Kidney (tissue), 14 donors: ENCODE measurements around the gene XRRA1. TPM values are rescaled to one million over a fixed set of nuclear protein-coding genes. Genes with fewer than 3 reads are reported as not detected.

Experiments
- DNase-seq, 5 donors: peaks; one replicate each; pipeline ENCODE4 v3.0.0-alpha.2; 2013 to 2020
- FAIRE-seq: peaks from 2 replicates; lab custom pipeline; 2012; peaks lifted over from hg19 to GRCh38; lab: Jason Lieb, UNC
- H3K27ac ChIP-seq, 2 donors: one replicate each; pipeline ENCODE4 v1.7.0; 2013; ENCODE audit warnings: low read depth in 2 of 2, low read length in 2 of 2, inconsistent platforms in 1 of 2
- H3K27me3 ChIP-seq: one replicate; pipeline ENCODE4 v1.7.1; 2013; ENCODE audit warnings: low read length, inconsistent platforms; ENCODE audit not compliant: control insufficient read depth, insufficient read depth
- H3K36me3 ChIP-seq, 3 donors: one replicate each; pipeline versions ENCODE4 v1.7.0 to v1.7.1; 2013; ENCODE audit warnings: low read length in 3 of 3, control low read depth in 1 of 3, inconsistent platforms in 1 of 3; ENCODE audit not compliant: insufficient read depth in 3 of 3, control insufficient read depth in 2 of 3
- H3K4me1 ChIP-seq, 3 donors: one replicate each; pipeline versions ENCODE4 v1.7.0 to v1.7.1; 2013; ENCODE audit warnings: low read length in 3 of 3, inconsistent platforms in 1 of 3, low read depth in 1 of 3; ENCODE audit not compliant: control insufficient read depth in 2 of 3, insufficient read depth in 2 of 3
- H3K4me3 ChIP-seq, 3 donors: one replicate each; pipeline versions ENCODE4 v1.7.0 to v1.8.1; 2013; ENCODE audit warnings: low read length in 3 of 3, control low read depth in 1 of 3, inconsistent platforms in 1 of 3
- H3K9ac ChIP-seq, 3 donors: one replicate each; pipeline versions ENCODE4 v1.7.0 to v1.7.1; 2013; ENCODE audit warnings: low read length in 3 of 3, control low read depth in 1 of 3, inconsistent platforms in 1 of 3
- H3K9me3 ChIP-seq, 3 donors: one replicate each; pipeline versions ENCODE4 v1.7.0 to v1.7.1; 2013; ENCODE audit warnings: low read length in 3 of 3, control low read depth in 1 of 3, inconsistent platforms in 1 of 3; ENCODE audit not compliant: control insufficient read depth in 2 of 3, insufficient read depth in 1 of 3
- CTCF ChIP-seq: IDR thresholded peaks from 3 replicates; pipeline ENCODE4 v1.5.1; 2012; ENCODE audit warnings: mild to moderate bottlenecking, moderate library complexity, borderline replicate concordance; ENCODE audit not compliant: insufficient read depth; ENCODE audit errors: extremely low read depth
- intact Hi-C: fragments of 100-400 bp; cut with DNase I; formaldehyde crosslinking; loops from one replicate; pipeline ENCODE4 v1.11.1; 2022
- polyA plus RNA-seq: library from polyadenylated mRNA; stranded (reverse); fragments of 350-450 nt; fragmentation: Illumina TruSeq; extraction: RNeasy Lipid Tissue Mini Kit (QIAGEN cat#74804); gene quantifications from one replicate; pipeline ENCODE4 v1.2.3, GENCODE V29; 2014; ENCODE audit warnings: low read depth, low replicate concordance; ENCODE audit not compliant: insufficient read depth
- total RNA-seq: library from RNA; stranded (reverse); fragmentation: NEBNext Ultra II Directional; extraction: Animal tissue kit (Norgen Biotek cat#: 25700); gene quantifications from one replicate; pipeline ENCODE4 v1.2.1, GENCODE V29; 2021
- donor health status: control.
- donor health status: control.
- donor health status: control.
- donor health status: control.
- donor health status: control.
- donor health status: DM: yes; HTN: yes; CAD: no.
- donor health status: Normal renal cell carcinoma (clear cell type).

Gene XRRA1
- total and polyA plus RNA-seq, 2 donors from 2014 or later = 2.6 to 14.6 TPM

GRCh38 chr11:74936976-74937375 lies 11.9 kb downstream of the XRRA1 start:
- no peak for TF ChIP-seq CTCF
- Histone ChIP-seq H3K36me3 (peaks cover 10 to 42% (median 40%) of the 10 kb centered on the region in 3 donors), H3K4me3 (no peak overlapping the region), H3K9ac (no peak overlapping the region), H3K27me3 (no peaks in the 10 kb centered on the region), H3K4me1 (no peaks in the 10 kb centered on the region), H3K9me3 (no peaks in the 10 kb centered on the region), H3K27ac (no peak overlapping the region)
- FAIRE-seq (no peak), DNase-seq (no peak)
- intact Hi-C loops = no loop called here

GRCh38 chr11:74936087-74936486 lies 12.8 kb downstream of the XRRA1 start:
- Histone ChIP-seq H3K27me3 (no peaks in the 10 kb centered on the region), H3K9me3 (no peaks in the 10 kb centered on the region), H3K9ac (no peak overlapping the region), H3K4me1 (no peaks in the 10 kb centered on the region), H3K36me3 (peaks cover 10 to 40% (median 40%) of the 10 kb centered on the region in 3 donors), H3K27ac (no peak overlapping the region), H3K4me3 (no peak overlapping the region)
- no peak for FAIRE-seq
- DNase-seq = no peak
- TF ChIP-seq CTCF = no peak
- intact Hi-C loops = no loop called here

- no peaks in the 10 kb centered on the region for H3K4me1 ChIP-seq
- DNase-seq (no peak), FAIRE-seq (no peak)
- peaks cover 10 to 37% (median 35%) of the 10 kb centered on the region in 3 donors for H3K36me3 ChIP-seq
- no peak overlapping the region for H3K27ac ChIP-seq
- no peak overlapping the region for H3K9ac ChIP-seq
- no peaks in the 10 kb centered on the region for H3K9me3 ChIP-seq
- no peak for TF ChIP-seq CTCF
- intact Hi-C loops = no loop called here
- no peak overlapping the region for H3K4me3 ChIP-seq
- H3K27me3 ChIP-seq = no peaks in the 10 kb centered on the region
Observed at GRCh38 chr11:74935285-74935684, 13.6 kb downstream of the XRRA1 start.

- Histone ChIP-seq H3K27me3 (no peaks in the 10 kb centered on the region), H3K4me1 (no peaks in the 10 kb centered on the region), H3K36me3 (peaks cover 10 to 35% (median 31%) of the 10 kb centered on the region in 3 donors), H3K27ac (no peak overlapping the region), H3K9ac (no peak overlapping the region), H3K4me3 (no peak overlapping the region), H3K9me3 (no peaks in the 10 kb centered on the region)
- intact Hi-C loops = loop anchor here (5.0 kb wide), 1 partner anchor 314 kb away; no protein-coding TSS in a partner anchor
- FAIRE-seq (no peak), DNase-seq (no peak)
- no peak for TF ChIP-seq CTCF
Observed at GRCh38 chr11:74933765-74934164, 15.1 kb downstream of the XRRA1 start.
